Activated CD4-positive, alpha-beta T cell treated with anti-CD3 and anti-CD28 coated beads for 36 hours (primary cell): Measurements from ENCODE around the gene ATP1A1. TPM values are rescaled to one million over a fixed set of nuclear protein-coding genes. Genes with fewer than 3 reads are reported as not detected.

Experiments used
- ATAC-seq: fragments of 200-7000 bp; cut with Tn5 transposase; one replicate; pipeline ENCODE4 v1.10.0; 2021; ENCODE audit warnings: mild to moderate bottlenecking, moderate library complexity
- CTCF ChIA-PET: fragments of 350-600 bp; sonication (Branson Sonifier 250); formaldehyde crosslinking; loops from one replicate; lab custom pipeline; 2021; ENCODE audit warnings: antibody characterized with exemption; lab: Charles Lee
- POLR2A ChIA-PET: fragments of 350-600 bp; sonication (Branson Sonifier 250); formaldehyde crosslinking; loops from one replicate; lab custom pipeline; 2021; ENCODE audit warnings: antibody characterized with exemption, inconsistent platforms; lab: Charles Lee
- DNase-seq: peaks from one replicate; pipeline ENCODE4 v3.0.0-alpha.2; 2020
- H3K27ac Mint-ChIP-seq: one replicate; pipeline ENCODE4 v1.8.0; 2021; ENCODE audit warnings: mixed read lengths
- H3K27me3 Mint-ChIP-seq: one replicate; pipeline ENCODE4 v1.8.0; 2021; ENCODE audit warnings: mixed read lengths
- H3K36me3 Mint-ChIP-seq: one replicate; pipeline ENCODE4 v1.8.0; 2021; ENCODE audit warnings: low read depth, mixed read lengths
- H3K4me1 Mint-ChIP-seq: one replicate; pipeline ENCODE4 v1.8.0; 2021; ENCODE audit warnings: mixed read lengths
- H3K4me3 Mint-ChIP-seq: one replicate; pipeline ENCODE4 v1.8.0; 2021; ENCODE audit warnings: mild to moderate bottlenecking, moderate library complexity, mixed read lengths
- H3K9me3 Mint-ChIP-seq: one replicate; pipeline ENCODE4 v1.8.0; 2021; ENCODE audit warnings: low read depth, mixed read lengths
- intact Hi-C, 2 experiments: fragments of 100-400 bp; cut with DNase I in 1 of 2; cut with micrococcal nuclease in 1 of 2; formaldehyde crosslinking; loops; one replicate each; pipeline versions ENCODE4 v1.14.2 to v1.15.1; 2022 to 2024; cut with DNase I, micrococcal nuclease
- total RNA-seq, 2 experiments: library from RNA; stranded (reverse); gene quantifications; one replicate each; pipeline ENCODE4 v1.2.3, GENCODE V29; 2021

ATP1A1 gene
- total RNA-seq, 2 experiments from 2014 or later = 247 to 257 TPM

GRCh38 chr1:116426401-116426800, 53.4 kb downstream of the ATP1A1 start:
- H3K36me3 Mint-ChIP-seq = no peaks in the 10 kb centered on the region
- no peak for DNase-seq
- CTCF ChIA-PET = interaction anchor here (0.6 kb wide), 1 partner anchor 338 kb away, joined by 3 read pairs; no protein-coding TSS in a partner anchor
- no peaks in the 10 kb centered on the region for H3K4me1 Mint-ChIP-seq
- H3K27ac Mint-ChIP-seq = no peak overlapping the region
- no peaks in the 10 kb centered on the region for H3K9me3 Mint-ChIP-seq
- intact Hi-C loops = no loop called here
- ATAC-seq = no peak
- H3K27me3 Mint-ChIP-seq = no peaks in the 10 kb centered on the region
- no peak overlapping the region for H3K4me3 Mint-ChIP-seq
- POLR2A ChIA-PET = no interaction called here

- intact Hi-C loops = no loop called here
- Mint-ChIP-seq H3K9me3 (no peaks in the 10 kb centered on the region), H3K27ac (no peak overlapping the region), H3K4me1 (no peaks in the 10 kb centered on the region), H3K27me3 (no peaks in the 10 kb centered on the region), H3K4me3 (no peak overlapping the region), H3K36me3 (no peaks in the 10 kb centered on the region)
- POLR2A ChIA-PET = no interaction called here
- CTCF ChIA-PET = interaction anchor here (0.6 to 1.1 kb wide), 4 partner anchors 12 to 236 kb away, joined by 3 to 6 read pairs (median 4); no protein-coding TSS in a partner anchor
- no peak for ATAC-seq
- no peak for DNase-seq
Measured at GRCh38 chr1:116428576-116428975, 55.5 kb downstream of the ATP1A1 start.

- Mint-ChIP-seq H3K9me3 (no peaks in the 10 kb centered on the region), H3K36me3 (no peaks in the 10 kb centered on the region)
Measured at GRCh38 chr1:116429821-116430374, 56.9 kb downstream of the ATP1A1 start.

GRCh38 chr1:116431870-116432500, 58.9 kb downstream of the ATP1A1 start:
- Mint-ChIP-seq H3K9me3 (no peaks in the 10 kb centered on the region), H3K4me1 (no peaks in the 10 kb centered on the region), H3K27me3 (no peaks in the 10 kb centered on the region), H3K36me3 (no peaks in the 10 kb centered on the region), H3K4me3 (no peak overlapping the region), H3K27ac (no peak overlapping the region)
- ChIA-PET POLR2A (no interaction called here), CTCF (no interaction called here)
- no peak for ATAC-seq
- DNase-seq = no peak
- intact Hi-C loops = no loop called here

More at GRCh38 chr1:116429821-116430374, 56.9 kb downstream of the ATP1A1 start:
- H3K4me1 Mint-ChIP-seq = no peaks in the 10 kb centered on the region
- H3K27ac Mint-ChIP-seq = no peak overlapping the region
- no peak overlapping the region for H3K4me3 Mint-ChIP-seq
- DNase-seq = no peak
- intact Hi-C loops = no loop called here
- ChIA-PET POLR2A (no interaction called here), CTCF (interaction anchor here (1.9 kb wide), 1 partner anchor 291 kb away, joined by 8 read pairs; no protein-coding TSS in a partner anchor)
- ATAC-seq = no peak
- H3K27me3 Mint-ChIP-seq = no peaks in the 10 kb centered on the region

- intact Hi-C loops = no loop called here
- Mint-ChIP-seq H3K4me3 (no peak overlapping the region), H3K9me3 (no peaks in the 10 kb centered on the region), H3K36me3 (no peaks in the 10 kb centered on the region), H3K4me1 (no peaks in the 10 kb centered on the region), H3K27me3 (no peaks in the 10 kb centered on the region), H3K27ac (no peak overlapping the region)
- no peak for DNase-seq
- ChIA-PET POLR2A (no interaction called here), CTCF (no interaction called here)
- no peak for ATAC-seq
Measured at GRCh38 chr1:116432655-116433265, 59.7 kb downstream of the ATP1A1 start.

GRCh38 chr1:116433275-116434257, 60.5 kb downstream of the ATP1A1 start:
- no peak overlapping the region for H3K27ac Mint-ChIP-seq
- ChIA-PET POLR2A (no interaction called here), CTCF (interaction anchor here (3.3 kb wide), 1 partner anchor 294 kb away, joined by 12 read pairs; no protein-coding TSS in a partner anchor)
- H3K4me1 Mint-ChIP-seq = no peaks in the 10 kb centered on the region
- ATAC-seq (no peak), DNase-seq (no peak)
- H3K27me3 Mint-ChIP-seq = no peaks in the 10 kb centered on the region
- intact Hi-C loops = no loop called here
- no peak overlapping the region for H3K4me3 Mint-ChIP-seq
- no peaks in the 10 kb centered on the region for H3K36me3 Mint-ChIP-seq
- no peaks in the 10 kb centered on the region for H3K9me3 Mint-ChIP-seq

GRCh38 chr1:116434849-116435248, 61.8 kb downstream of the ATP1A1 start:
- Mint-ChIP-seq H3K4me1 (no peaks in the 10 kb centered on the region), H3K36me3 (no peaks in the 10 kb centered on the region), H3K27me3 (no peaks in the 10 kb centered on the region), H3K27ac (no peak overlapping the region), H3K9me3 (no peaks in the 10 kb centered on the region), H3K4me3 (no peak overlapping the region)
- ChIA-PET POLR2A (no interaction called here), CTCF (interaction anchor here (0.7 to 3.3 kb wide), 3 partner anchors 17 to 296 kb away, joined by 3 to 12 read pairs (median 3); no protein-coding TSS in a partner anchor)
- no peak for DNase-seq
- intact Hi-C loops = no loop called here
- no peak for ATAC-seq

GRCh38 chr1:116435806-116436610, 63.0 kb downstream of the ATP1A1 start:
- no peaks in the 10 kb centered on the region for H3K9me3 Mint-ChIP-seq
- peak; percentile 55 for ATAC-seq
- ChIA-PET CTCF (interaction anchor here (3.3 kb wide), 1 partner anchor 297 kb away, joined by 12 read pairs; no protein-coding TSS in a partner anchor), POLR2A (no interaction called here)
- H3K27me3 Mint-ChIP-seq = no peaks in the 10 kb centered on the region
- DNase-seq = no peak
- no peak overlapping the region for H3K4me3 Mint-ChIP-seq
- intact Hi-C loops = no loop called here
- no peaks in the 10 kb centered on the region for H3K4me1 Mint-ChIP-seq
- no peaks in the 10 kb centered on the region for H3K36me3 Mint-ChIP-seq
- no peak overlapping the region for H3K27ac Mint-ChIP-seq

- ChIA-PET CTCF (interaction anchor here (3.3 kb wide), 1 partner anchor 297 kb away, joined by 12 read pairs; no protein-coding TSS in a partner anchor), POLR2A (no interaction called here)
- Mint-ChIP-seq H3K9me3 (no peaks in the 10 kb centered on the region), H3K4me3 (no peak overlapping the region), H3K4me1 (no peaks in the 10 kb centered on the region), H3K36me3 (no peaks in the 10 kb centered on the region), H3K27me3 (no peaks in the 10 kb centered on the region), H3K27ac (no peak overlapping the region)
- ATAC-seq (no peak), DNase-seq (no peak)
- intact Hi-C loops = no loop called here
Measured at GRCh38 chr1:116436611-116436970, 63.5 kb downstream of the ATP1A1 start.

- ChIA-PET CTCF (interaction anchor here (0.7 to 1.0 kb wide), 2 partner anchors 44 to 45 kb away, joined by 3 read pairs; no protein-coding TSS in a partner anchor), POLR2A (no interaction called here)
- Mint-ChIP-seq H3K4me1 (no peaks in the 10 kb centered on the region), H3K27me3 (peaks cover 3% of the 10 kb centered on the region), H3K4me3 (no peak overlapping the region), H3K27ac (no peak overlapping the region), H3K9me3 (no peaks in the 10 kb centered on the region), H3K36me3 (no peaks in the 10 kb centered on the region)
- ATAC-seq (no peak), DNase-seq (no peak)
- intact Hi-C loops = no loop called here
Measured at GRCh38 chr1:116439701-116440100, 66.7 kb downstream of the ATP1A1 start.
